Omental fat pad (tissue), 4 donors: ENCODE measurements around the gene CD69. TPM values are rescaled to one million over a fixed set of nuclear protein-coding genes. Genes with fewer than 3 reads are reported as not detected.

Experiments
- ATAC-seq: fragments of 150-250 bp; one replicate; pipeline ENCODE4 v1.9.1; 2016; ENCODE audit warnings: mild to moderate bottlenecking, moderate library complexity; ENCODE audit not compliant: low FRiP score
- DNase-seq: peaks from one replicate; pipeline ENCODE4 v3.0.0-alpha.2; 2019; ENCODE audit warnings: low spot score
- total RNA-seq, 4 donors: library from RNA; depleted of rRNA; stranded (reverse); fragments of >200 nt; gene quantifications; one replicate each; pipeline ENCODE4 v1.1.0, GENCODE V29; 2016
- TF ChIP-seq, protein P1 (sequence below), 3 donors: fragments of 450-650 bp; IDR thresholded peaks; one replicate each; pipeline ENCODE4 v1.5.1; 2016 to 2017; ENCODE audit warnings: antibody characterized with exemption in 3 of 3, mild to moderate bottlenecking in 3 of 3, moderate library complexity in 2 of 3

The CD69 gene
- total RNA-seq, 4 donors from 2014 or later = 10.0 to 36.3 (median 17.0) TPM

DNA sequence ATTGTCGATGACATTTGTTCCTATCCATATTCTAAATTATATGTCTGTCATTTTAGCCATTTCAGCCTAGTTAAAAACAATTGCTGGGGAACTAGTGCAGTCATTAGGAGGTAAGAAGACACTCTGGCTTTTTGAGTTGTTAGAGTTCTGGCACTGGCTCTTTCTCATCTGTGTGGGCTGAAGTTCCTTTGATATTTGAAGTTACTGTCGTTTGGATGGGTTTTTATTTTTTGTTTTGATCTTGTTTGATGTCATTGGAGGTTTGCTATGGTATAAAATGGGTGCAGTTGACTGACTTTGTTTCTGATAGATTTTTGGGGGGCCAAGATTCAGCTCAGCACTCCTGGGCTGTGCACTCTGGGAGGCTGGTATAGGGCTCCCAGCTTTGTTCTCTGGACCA lies 20.7 kb upstream of the CD69 start:
- no peak for ATAC-seq
- DNase-seq = no peak
- TF ChIP-seq, protein P1, sequence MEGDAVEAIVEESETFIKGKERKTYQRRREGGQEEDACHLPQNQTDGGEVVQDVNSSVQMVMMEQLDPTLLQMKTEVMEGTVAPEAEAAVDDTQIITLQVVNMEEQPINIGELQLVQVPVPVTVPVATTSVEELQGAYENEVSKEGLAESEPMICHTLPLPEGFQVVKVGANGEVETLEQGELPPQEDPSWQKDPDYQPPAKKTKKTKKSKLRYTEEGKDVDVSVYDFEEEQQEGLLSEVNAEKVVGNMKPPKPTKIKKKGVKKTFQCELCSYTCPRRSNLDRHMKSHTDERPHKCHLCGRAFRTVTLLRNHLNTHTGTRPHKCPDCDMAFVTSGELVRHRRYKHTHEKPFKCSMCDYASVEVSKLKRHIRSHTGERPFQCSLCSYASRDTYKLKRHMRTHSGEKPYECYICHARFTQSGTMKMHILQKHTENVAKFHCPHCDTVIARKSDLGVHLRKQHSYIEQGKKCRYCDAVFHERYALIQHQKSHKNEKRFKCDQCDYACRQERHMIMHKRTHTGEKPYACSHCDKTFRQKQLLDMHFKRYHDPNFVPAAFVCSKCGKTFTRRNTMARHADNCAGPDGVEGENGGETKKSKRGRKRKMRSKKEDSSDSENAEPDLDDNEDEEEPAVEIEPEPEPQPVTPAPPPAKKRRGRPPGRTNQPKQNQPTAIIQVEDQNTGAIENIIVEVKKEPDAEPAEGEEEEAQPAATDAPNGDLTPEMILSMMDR (IDR thresholded peaks at IDR 0.05) = no peak

DNA sequence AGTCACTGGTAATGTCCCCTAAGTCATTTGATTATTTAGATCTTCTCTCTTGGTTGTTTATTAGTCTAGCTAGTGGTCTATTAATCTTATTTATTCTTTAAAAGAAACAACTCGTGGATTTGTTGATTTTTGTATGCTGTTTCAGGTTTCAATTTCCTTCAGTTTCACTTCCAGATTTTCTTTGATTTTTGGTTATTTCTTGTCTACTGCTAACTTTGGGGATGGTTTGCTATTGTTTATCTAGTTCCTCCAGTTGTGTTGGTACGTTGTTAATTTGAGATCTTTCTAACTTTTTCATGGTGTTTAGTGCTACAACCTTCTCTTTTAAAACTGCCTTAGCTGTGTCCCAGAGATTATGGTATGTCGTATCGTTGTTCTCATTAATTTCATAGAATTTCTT lies 18.5 kb upstream of the CD69 start:
- no peak for DNase-seq
- no peak for ATAC-seq
- TF ChIP-seq, protein P1 (IDR thresholded peaks at IDR 0.05) = no peak

DNA sequence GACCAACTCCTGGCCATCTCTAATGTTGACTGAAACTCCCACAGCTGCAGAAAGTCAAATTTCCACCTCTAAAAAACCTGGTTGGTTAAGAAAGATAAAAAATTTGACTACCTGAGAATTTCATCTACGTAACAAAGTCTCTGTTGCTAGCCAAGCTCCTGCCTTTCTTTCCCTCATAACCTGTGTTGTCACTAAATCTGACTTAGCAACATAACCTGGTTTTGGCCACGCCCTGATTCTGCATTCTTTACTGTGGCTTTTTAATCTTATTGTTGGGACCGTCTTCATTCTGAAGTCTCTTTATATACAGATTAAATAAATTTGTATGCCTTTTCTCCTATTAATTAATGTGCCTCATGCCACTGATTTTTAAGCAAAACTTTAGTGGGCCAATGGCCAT lies 16.1 kb upstream of the CD69 start:
- TF ChIP-seq, protein P1 (IDR thresholded peaks at IDR 0.05) = no peak
- no peak for ATAC-seq
- DNase-seq = no peak

DNA sequence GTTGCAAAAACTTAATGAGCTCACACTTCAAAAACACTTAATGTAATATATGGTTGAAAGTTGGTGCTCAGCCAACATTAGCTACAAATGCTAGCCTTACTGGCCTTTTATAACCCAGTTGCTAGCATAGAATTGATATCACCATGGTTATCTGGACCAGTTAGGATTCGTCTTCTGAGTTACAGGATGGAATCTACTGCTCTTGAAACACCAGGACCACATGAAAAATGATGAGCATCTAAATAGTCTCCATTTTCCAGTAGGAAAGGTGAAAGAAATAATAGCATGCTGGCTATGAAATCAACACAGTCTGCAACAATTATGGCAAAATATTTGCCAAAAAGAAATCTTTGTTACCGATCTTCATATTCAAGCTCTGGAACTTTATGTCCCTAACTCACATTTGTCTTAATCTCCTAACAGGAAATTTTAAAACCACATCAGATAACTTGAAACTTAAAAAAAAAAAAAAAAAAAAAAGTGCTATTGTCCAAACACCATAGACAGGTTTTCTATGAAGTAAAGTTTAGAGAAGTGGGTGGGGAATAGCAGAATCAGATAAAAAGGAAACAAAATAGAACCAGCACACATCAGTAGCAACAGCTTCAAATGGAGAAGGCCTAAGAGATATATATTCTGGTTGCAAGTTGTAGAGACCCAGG lies 12.6 kb upstream of the CD69 start:
- DNase-seq (no peak), ATAC-seq (no peak)
- TF ChIP-seq, protein P1 (IDR thresholded peaks at IDR 0.05) = no peak

DNA sequence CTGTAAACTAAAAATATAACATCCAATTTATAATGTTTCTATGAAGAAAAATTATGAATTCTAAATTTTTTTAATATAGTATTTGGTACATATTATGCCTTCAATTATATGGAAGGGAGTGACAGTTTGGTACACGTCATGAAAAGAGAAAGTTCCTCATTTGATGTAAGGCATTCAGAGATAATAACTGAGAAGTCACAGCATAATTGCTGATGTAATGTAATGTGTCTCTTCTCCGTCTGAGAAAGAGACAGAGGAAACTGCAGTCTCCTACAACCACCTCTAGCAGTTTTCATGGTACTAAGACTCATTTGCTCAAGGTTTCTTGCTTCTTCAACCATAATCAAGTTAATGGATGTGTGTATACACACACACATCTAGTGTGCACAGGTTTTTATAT lies 2.3 kb upstream of the CD69 start:
- TF ChIP-seq, protein P1 (IDR thresholded peaks at IDR 0.05) = no peak
- DNase-seq (no peak), ATAC-seq (no peak)

DNA sequence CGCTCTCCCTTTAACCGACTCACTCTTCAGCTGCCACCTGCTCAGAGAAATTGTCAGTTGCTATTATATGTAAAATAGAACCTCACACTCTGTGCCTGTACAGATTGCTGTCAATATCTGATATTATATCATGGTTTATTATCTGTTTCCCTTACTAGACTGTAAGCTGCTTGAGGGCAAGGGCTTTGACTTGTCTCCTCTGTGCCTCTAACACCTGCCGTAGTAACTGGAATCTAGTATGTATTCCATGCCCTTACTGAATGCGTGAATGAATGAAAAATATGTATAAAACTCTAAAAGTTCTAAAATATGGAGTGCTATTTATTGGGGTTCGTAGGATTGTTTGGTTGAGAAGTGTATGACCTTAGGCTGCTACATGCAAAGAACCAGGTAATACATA lies 1.7 kb upstream of the CD69 start:
- TF ChIP-seq, protein P1 (IDR thresholded peaks at IDR 0.05) = no peak
- DNase-seq (no peak), ATAC-seq (no peak)

DNA sequence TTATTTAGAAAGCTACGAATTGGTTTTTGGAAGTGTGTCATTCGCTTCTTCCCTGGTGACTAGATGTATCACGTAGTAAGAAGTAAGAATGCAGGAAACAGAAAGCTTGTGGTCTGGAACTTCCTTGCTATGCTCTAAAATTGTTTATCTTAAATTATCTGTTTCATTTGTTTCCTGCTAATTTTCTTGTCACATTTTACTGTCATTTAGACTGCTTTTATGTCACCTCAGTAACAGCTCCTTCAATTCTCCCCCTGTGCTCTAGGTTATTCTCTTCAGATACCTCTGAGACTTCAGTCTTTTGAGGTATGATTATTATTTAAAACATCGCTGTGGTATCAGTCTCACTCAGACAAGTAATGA lies 699 bp upstream of the CD69 start:
- ATAC-seq = no peak
- TF ChIP-seq, protein P1 (IDR thresholded peaks at IDR 0.05) = no peak
- DNase-seq = no peak
